ENCODE results near the gene CCL4.
"Not testable (repeated sequence)": the region's sequence is repeated elsewhere in the genome, so short reads cannot be mapped to it uniquely, and the experiment has no call there.

The CCL4 gene

DNA sequence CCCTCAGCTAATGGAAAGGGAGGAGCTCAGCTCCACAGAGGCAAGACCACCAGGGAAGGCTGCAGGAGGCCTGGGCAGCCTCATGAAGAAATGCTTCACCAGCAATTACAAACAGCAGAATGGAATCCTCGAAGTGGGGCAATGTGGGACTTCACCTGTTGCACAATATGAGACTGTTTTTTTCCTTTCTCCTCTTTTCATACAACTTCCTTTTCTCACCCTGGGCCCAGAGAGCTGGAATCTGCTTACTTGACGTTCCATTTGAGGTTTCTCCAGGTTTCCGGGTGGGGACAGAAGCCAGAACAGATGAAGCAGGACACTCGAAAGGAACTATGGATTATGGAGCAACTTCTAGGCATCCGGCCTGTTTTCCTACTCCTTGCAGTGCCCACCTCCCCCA is 4.6 kb downstream of the CCL4 start:
- H4K91ac ChIP-seq (ENCODE audit: low read depth, low read length, poor library complexity); H3K4me2 ChIP-seq (ENCODE audit: insufficient read depth, low read length, poor library complexity, severe bottlenecking); H2AK5ac ChIP-seq (ENCODE audit: low read depth, low read length); H2BK15ac ChIP-seq (ENCODE audit: low read length); H3K79me1 ChIP-seq (ENCODE audit: low read depth, low read length); H4K8ac ChIP-seq (ENCODE audit: low read depth, low read length); H3K4me1 ChIP-seq (ENCODE audit: control insufficient read depth in 2 of 2, insufficient read depth in 1 of 2, low read depth in 1 of 2, low read length in 2 of 2); H3K36me3 ChIP-seq (replicated peaks in 1 of 2; ENCODE audit: control insufficient read depth in 2 of 2, insufficient read depth in 2 of 2, low read length in 2 of 2); DNase-seq (ENCODE audit: low spot score); H2BK12ac ChIP-seq (ENCODE audit: low read length); H3K14ac ChIP-seq (ENCODE audit: low read length); H3K4me3 ChIP-seq (ENCODE audit: low read length in 2 of 2); H3K4ac ChIP-seq (ENCODE audit: low read length); H3K9me3 ChIP-seq (replicated peaks in 1 of 2; ENCODE audit: control insufficient read depth in 2 of 2, insufficient read depth in 1 of 2, low read depth in 1 of 2, low read length in 2 of 2); H3K9ac ChIP-seq (ENCODE audit: low read depth, low read length, poor library complexity); H3K23ac ChIP-seq (ENCODE audit: low read depth, low read length, poor library complexity); H2AFZ ChIP-seq (ENCODE audit: low read length); H2BK120ac ChIP-seq (ENCODE audit: low read depth, low read length); H2BK5ac ChIP-seq (ENCODE audit: low read length); H3K18ac ChIP-seq (ENCODE audit: low read length); H3K27ac ChIP-seq (replicated peaks; ENCODE audit: low read length); H3K27me3 ChIP-seq (ENCODE audit: control insufficient read depth in 3 of 3, insufficient read depth in 3 of 3, low read depth in 1 of 3, low read length in 3 of 3): not testable (repeated sequence)
- WGBS, 2 donors (ENCODE audit: extremely low coverage in 2 of 2, insufficient read length in 2 of 2, insufficient replicate concordance in 1 of 2), result no CpG with 5 or more reads among the region's 5 CpGs

DNA sequence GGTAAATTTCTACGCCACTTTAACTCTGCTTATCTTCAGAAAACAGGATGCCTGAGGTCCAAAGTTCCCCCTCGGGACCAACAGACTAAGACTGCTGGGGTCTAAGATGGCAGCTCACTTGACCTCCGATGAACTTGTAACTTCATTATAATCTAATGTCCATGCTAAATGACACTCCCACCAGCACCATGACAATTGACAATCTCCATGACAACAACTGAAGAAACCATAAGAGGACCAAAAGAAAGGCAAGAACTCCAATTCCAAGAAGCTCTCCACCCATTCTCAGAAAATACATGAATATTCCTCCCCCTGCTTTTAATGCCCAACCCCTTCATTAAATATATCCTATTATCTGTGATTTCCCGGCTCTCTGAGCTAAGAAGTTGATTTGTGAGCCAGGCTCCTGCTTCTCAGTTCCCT is 7.5 kb downstream of the CCL4 start:
- no peak overlapping the region for H3K27ac ChIP-seq (replicated peaks; ENCODE audit: low read length)
- no peak overlapping the region for H3K14ac ChIP-seq (ENCODE audit: low read length)
- H3K4me2 ChIP-seq (ENCODE audit: insufficient read depth, low read length, poor library complexity, severe bottlenecking), result no peak overlapping the region
- no peak for DNase-seq (ENCODE audit: low spot score)
- no peak overlapping the region for H3K9ac ChIP-seq (ENCODE audit: low read depth, low read length, poor library complexity)
- no peak overlapping the region for H2BK12ac ChIP-seq (ENCODE audit: low read length)
- no peaks in the 10 kb centered on the region for H3K27me3 ChIP-seq (ENCODE audit: control insufficient read depth in 3 of 3, insufficient read depth in 3 of 3, low read depth in 1 of 3, low read length in 3 of 3)
- H3K9me3 ChIP-seq (replicated peaks in 1 of 2; ENCODE audit: control insufficient read depth in 2 of 2, insufficient read depth in 1 of 2, low read depth in 1 of 2, low read length in 2 of 2), result peaks cover 0 to 2% of the 10 kb centered on the region in 2 donors
- H2BK120ac ChIP-seq (ENCODE audit: low read depth, low read length), result no peak overlapping the region
- no peak overlapping the region for H3K4me3 ChIP-seq (ENCODE audit: low read length in 2 of 2)
- no peak overlapping the region for H3K18ac ChIP-seq (ENCODE audit: low read length)
- WGBS, 2 donors (ENCODE audit: extremely low coverage in 2 of 2, insufficient read length in 2 of 2, insufficient replicate concordance in 1 of 2), result no CpG with 5 or more reads among the region's 4 CpGs
- H2BK5ac ChIP-seq (ENCODE audit: low read length), result no peak overlapping the region
- H4K91ac ChIP-seq (ENCODE audit: low read depth, low read length, poor library complexity), result no peak overlapping the region
- no peaks in the 10 kb centered on the region for H3K36me3 ChIP-seq (replicated peaks in 1 of 2; ENCODE audit: control insufficient read depth in 2 of 2, insufficient read depth in 2 of 2, low read length in 2 of 2)
- no peak overlapping the region for H2AK5ac ChIP-seq (ENCODE audit: low read depth, low read length)
- no peak overlapping the region for H4K8ac ChIP-seq (ENCODE audit: low read depth, low read length)
- H3K79me1 ChIP-seq (ENCODE audit: low read depth, low read length), result no peaks in the 10 kb centered on the region
- H3K4ac ChIP-seq (ENCODE audit: low read length), result no peak overlapping the region
- H3K23ac ChIP-seq (ENCODE audit: low read depth, low read length, poor library complexity), result no peak overlapping the region
- H2BK15ac ChIP-seq (ENCODE audit: low read length), result no peak overlapping the region
- H2AFZ ChIP-seq (ENCODE audit: low read length), result peak overlapping the region; percentile 23
- peaks cover 0 to 5% of the 10 kb centered on the region in 2 donors for H3K4me1 ChIP-seq (ENCODE audit: control insufficient read depth in 2 of 2, insufficient read depth in 1 of 2, low read depth in 1 of 2, low read length in 2 of 2)

DNA sequence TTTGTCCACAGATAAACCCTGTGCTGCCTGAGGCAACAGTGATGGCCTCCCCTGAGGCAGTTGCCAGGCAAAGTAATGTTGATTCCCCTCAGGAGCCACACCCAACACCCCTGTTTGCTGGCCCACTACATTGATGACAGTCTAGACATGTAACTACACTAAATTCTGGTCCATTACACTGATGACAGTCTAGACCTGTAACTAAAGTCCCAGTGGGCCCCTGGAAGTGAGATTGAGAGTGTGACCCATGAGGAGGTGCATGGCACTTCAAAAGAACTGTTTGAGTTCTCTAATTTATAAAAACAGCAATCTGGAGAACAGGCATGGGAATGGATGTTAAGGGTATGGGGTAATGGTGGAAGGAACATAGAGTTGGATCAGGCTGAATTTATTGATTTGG is 8.9 kb downstream of the CCL4 start:
- Histone ChIP-seq H3K36me3 (replicated peaks in 1 of 2; ENCODE audit: control insufficient read depth in 2 of 2, insufficient read depth in 2 of 2, low read length in 2 of 2) (no peaks in the 10 kb centered on the region), H2AK5ac (ENCODE audit: low read depth, low read length) (no peak overlapping the region), H2BK12ac (ENCODE audit: low read length) (no peak overlapping the region), H2AFZ (ENCODE audit: low read length) (no peak overlapping the region), H3K4me1 (ENCODE audit: control insufficient read depth in 2 of 2, insufficient read depth in 1 of 2, low read depth in 1 of 2, low read length in 2 of 2) (peaks cover under 1 to 5% of the 10 kb centered on the region in 2 donors), H3K4me3 (ENCODE audit: low read length in 2 of 2) (no peak overlapping the region), H2BK120ac (ENCODE audit: low read depth, low read length) (no peak overlapping the region), H3K9ac (ENCODE audit: low read depth, low read length, poor library complexity) (no peak overlapping the region), H3K27me3 (ENCODE audit: control insufficient read depth in 3 of 3, insufficient read depth in 3 of 3, low read depth in 1 of 3, low read length in 3 of 3) (no peaks in the 10 kb centered on the region), H3K4ac (ENCODE audit: low read length) (no peak overlapping the region), H2BK15ac (ENCODE audit: low read length) (no peak overlapping the region), H3K23ac (ENCODE audit: low read depth, low read length, poor library complexity) (no peak overlapping the region), H2BK5ac (ENCODE audit: low read length) (no peak overlapping the region), H4K8ac (ENCODE audit: low read depth, low read length) (no peak overlapping the region), H3K18ac (ENCODE audit: low read length) (no peak overlapping the region), H3K4me2 (ENCODE audit: insufficient read depth, low read length, poor library complexity, severe bottlenecking) (no peak overlapping the region), H3K79me1 (ENCODE audit: low read depth, low read length) (no peaks in the 10 kb centered on the region), H3K27ac (replicated peaks; ENCODE audit: low read length) (no peak overlapping the region), H3K14ac (ENCODE audit: low read length) (no peak overlapping the region), H4K91ac (ENCODE audit: low read depth, low read length, poor library complexity) (no peak overlapping the region), H3K9me3 (replicated peaks in 1 of 2; ENCODE audit: control insufficient read depth in 2 of 2, insufficient read depth in 1 of 2, low read depth in 1 of 2, low read length in 2 of 2) (peaks cover 0 to 2% of the 10 kb centered on the region in 2 donors)
- no peak for DNase-seq (ENCODE audit: low spot score)

DNA sequence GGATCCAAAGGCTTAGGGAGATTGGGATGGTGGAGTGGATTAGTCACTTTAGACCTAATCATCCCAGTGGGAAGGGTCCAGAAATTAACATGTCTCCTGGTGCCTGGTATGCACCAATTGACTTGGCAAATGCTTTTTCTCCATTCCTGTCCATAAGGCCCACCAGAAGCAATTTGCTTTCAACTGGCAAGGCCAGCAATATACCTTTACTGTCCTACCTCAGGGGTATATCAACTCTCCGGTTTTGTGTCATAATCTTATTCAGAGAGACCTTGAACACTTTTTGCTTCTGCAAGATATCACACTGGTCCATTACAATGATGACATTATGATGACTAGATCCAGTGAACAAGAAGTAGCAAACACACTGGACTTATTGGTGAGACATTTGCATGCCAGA is 9.5 kb downstream of the CCL4 start:
- not testable (repeated sequence) for H4K8ac ChIP-seq (ENCODE audit: low read depth, low read length); H3K14ac ChIP-seq (ENCODE audit: low read length); H3K4me2 ChIP-seq (ENCODE audit: insufficient read depth, low read length, poor library complexity, severe bottlenecking); H3K4me1 ChIP-seq (ENCODE audit: control insufficient read depth in 2 of 2, insufficient read depth in 1 of 2, low read depth in 1 of 2, low read length in 2 of 2); H3K4ac ChIP-seq (ENCODE audit: low read length); H4K91ac ChIP-seq (ENCODE audit: low read depth, low read length, poor library complexity); H3K9ac ChIP-seq (ENCODE audit: low read depth, low read length, poor library complexity); H2AFZ ChIP-seq (ENCODE audit: low read length); DNase-seq (ENCODE audit: low spot score); H3K4me3 ChIP-seq (ENCODE audit: low read length in 2 of 2); H3K23ac ChIP-seq (ENCODE audit: low read depth, low read length, poor library complexity); H2BK120ac ChIP-seq (ENCODE audit: low read depth, low read length); H3K27me3 ChIP-seq (ENCODE audit: control insufficient read depth in 3 of 3, insufficient read depth in 3 of 3, low read depth in 1 of 3, low read length in 3 of 3); H3K18ac ChIP-seq (ENCODE audit: low read length); H2AK5ac ChIP-seq (ENCODE audit: low read depth, low read length); H3K79me1 ChIP-seq (ENCODE audit: low read depth, low read length); H3K27ac ChIP-seq (replicated peaks; ENCODE audit: low read length); H3K9me3 ChIP-seq (replicated peaks in 1 of 2; ENCODE audit: control insufficient read depth in 2 of 2, insufficient read depth in 1 of 2, low read depth in 1 of 2, low read length in 2 of 2); H3K36me3 ChIP-seq (replicated peaks in 1 of 2; ENCODE audit: control insufficient read depth in 2 of 2, insufficient read depth in 2 of 2, low read length in 2 of 2); H2BK15ac ChIP-seq (ENCODE audit: low read length); H2BK5ac ChIP-seq (ENCODE audit: low read length); H2BK12ac ChIP-seq (ENCODE audit: low read length)
- no CpG with 5 or more reads among the region's 1 CpG for WGBS, 2 donors (ENCODE audit: extremely low coverage in 2 of 2, insufficient read length in 2 of 2, insufficient replicate concordance in 1 of 2)

Data from neuronal stem cell (in vitro differentiated cells).